Stimulated activated CD4-positive, alpha-beta T cell treated with anti-CD3 and anti-CD28 coated beads, Interleukin-12 subunit alpha, Interleukin-12 subunit beta, amount 100 ng/mL, for 4 hours (primary cell): ENCODE data around the gene PCDHB8.
"Not testable (repeated sequence)": the region's sequence is repeated elsewhere in the genome, so short reads cannot be mapped to it uniquely, and the experiment has no call there.

Experiments
- DNase-seq: peaks from one replicate; pipeline ENCODE4 v3.0.0-alpha.2; 2020

Gene PCDHB8

GRCh38 chr5:141177577-141178191, at the start of gene PCDHB8:
Gene PCDHB8 (plus strand): TSS chr5:141177790. CDS start chr5:141178035, 245 bp downstream.
- not testable (repeated sequence) for DNase-seq

DNA sequence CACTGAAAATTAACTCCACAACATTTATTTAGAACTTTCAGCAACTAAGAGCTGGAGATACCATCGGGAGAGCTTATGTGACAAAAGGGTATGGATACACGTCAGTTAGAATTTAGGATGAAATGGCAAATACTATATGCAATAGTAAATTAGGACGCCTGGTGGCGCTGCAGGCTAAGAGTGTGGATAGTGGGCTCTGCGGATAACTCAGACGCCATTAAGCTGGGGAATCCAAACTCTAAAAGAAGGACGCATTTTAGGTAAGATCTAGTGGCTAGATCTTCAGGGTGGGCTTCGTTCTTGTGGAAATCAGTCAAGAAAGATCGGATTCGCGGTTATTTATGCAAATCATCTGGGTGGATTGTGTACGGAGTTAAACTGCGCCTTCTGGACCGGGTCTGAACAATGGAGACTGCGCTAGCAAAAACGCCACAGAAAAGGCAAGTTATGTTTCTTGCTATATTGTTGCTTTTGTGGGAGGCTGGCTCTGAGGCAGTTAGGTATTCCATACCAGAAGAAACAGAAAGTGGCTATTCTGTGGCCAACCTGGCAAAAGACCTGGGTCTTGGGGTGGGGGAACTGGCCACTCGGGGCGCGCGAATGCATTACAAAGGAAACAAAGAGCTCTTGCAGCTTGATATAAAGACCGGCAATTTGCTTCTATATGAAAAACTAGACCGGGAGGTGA, 42.4 kb upstream of the PCDHB8 start, which contains the start of gene PCDHB5:
Gene PCDHB5 (plus strand): TSS at position 177 of the 688 bp plus-strand sequence. CDS start 229 bp downstream, at position 406.
- DNase-seq = no peak

DNA sequence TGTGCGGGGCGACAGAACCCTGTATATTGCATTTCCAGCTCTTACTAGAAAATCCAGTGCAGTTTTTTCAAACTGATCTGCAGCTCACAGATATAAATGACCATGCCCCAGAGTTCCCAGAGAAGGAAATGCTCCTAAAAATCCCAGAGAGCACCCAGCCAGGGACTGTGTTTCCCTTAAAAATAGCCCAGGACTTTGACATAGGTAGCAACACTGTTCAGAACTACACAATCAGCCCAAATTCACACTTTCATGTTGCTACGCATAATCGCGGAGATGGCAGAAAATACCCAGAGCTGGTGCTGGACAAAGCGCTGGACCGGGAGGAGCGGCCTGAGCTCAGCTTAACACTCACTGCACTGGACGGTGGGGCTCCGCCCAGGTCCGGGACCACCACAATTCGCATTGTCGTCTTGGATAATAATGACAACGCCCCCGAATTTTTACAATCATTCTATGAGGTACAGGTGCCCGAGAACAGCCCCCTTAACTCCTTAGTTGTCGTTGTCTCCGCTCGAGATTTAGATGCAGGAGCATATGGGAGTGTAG, 41.8 kb upstream of the PCDHB8 start:
- DNase-seq = no peak

DNA sequence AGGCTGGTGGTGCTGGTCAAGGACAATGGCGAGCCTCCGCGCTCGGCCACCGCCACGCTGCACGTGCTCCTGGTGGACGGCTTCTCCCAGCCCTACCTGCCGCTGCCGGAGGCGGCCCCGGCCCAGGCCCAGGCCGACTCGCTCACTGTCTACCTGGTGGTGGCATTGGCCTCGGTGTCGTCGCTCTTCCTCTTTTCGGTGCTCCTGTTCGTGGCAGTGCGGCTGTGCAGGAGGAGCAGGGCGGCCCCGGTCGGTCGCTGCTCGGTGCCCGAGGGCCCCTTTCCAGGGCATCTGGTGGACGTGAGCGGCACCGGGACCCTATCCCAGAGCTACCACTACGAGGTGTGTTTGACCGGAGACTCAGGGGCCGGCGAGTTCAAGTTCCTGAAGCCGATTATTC, 40.2 kb upstream of the PCDHB8 start:
- not testable (repeated sequence) for DNase-seq

GRCh38 chr5:141149812-141150211, 27.8 kb upstream of the PCDHB8 start, which contains the start of gene PCDHB6:
Gene PCDHB6 (plus strand): TSS chr5:141150057. CDS start chr5:141150258, 201 bp downstream.
- no peak for DNase-seq

DNA sequence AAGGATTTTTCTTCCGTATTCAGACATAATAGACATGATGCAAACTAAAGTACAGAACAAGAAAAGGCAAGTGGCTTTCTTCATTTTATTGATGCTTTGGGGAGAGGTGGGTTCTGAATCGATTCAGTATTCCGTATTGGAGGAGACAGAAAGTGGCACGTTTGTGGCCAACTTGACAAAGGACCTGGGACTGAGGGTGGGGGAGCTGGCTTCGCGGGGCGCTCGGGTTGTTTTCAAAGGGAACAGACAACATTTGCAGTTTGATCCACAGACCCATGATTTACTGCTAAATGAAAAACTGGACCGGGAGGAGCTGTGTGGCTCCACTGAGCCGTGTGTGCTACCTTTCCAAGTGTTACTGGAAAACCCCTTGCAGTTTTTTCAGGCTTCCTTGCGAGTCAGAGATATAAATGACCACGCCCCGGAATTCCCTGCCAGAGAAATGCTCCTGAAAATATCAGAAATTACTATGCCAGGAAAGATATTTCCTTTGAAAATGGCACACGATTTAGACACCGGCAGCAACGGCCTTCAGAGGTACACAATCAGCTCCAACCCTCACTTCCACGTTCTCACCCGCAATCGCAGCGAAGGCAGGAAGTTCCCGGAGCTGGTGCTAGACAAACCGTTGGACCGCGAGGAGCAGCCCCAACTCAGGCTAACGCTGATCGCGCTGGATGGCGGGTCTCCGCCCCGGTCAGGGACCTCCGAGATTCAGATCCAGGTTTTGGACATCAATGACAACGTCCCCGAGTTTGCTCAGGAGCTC, 27.2 kb upstream of the PCDHB8 start:
- DNase-seq = no peak

DNA sequence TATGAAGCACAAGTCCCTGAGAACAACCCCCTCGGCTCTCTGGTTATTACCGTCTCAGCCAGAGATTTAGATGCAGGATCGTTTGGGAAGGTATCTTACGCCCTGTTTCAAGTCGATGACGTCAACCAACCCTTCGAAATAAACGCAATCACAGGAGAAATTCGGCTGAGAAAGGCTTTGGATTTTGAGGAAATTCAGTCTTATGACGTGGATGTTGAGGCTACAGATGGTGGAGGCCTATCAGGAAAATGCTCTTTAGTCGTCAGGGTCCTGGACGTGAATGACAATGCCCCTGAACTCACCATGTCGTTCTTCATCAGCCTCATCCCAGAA, 26.6 kb upstream of the PCDHB8 start:
- no peak for DNase-seq

- not testable (repeated sequence) for DNase-seq
These were observed 26.0 kb upstream of the PCDHB8 start for GRCh38 chr5:141151632-141152031.

GRCh38 chr5:141152096-141152495, 25.5 kb upstream of the PCDHB8 start:
- not testable (repeated sequence) for DNase-seq

GRCh38 chr5:141155540-141156374, 21.8 kb upstream of the PCDHB8 start:
- no peak for DNase-seq

DNA sequence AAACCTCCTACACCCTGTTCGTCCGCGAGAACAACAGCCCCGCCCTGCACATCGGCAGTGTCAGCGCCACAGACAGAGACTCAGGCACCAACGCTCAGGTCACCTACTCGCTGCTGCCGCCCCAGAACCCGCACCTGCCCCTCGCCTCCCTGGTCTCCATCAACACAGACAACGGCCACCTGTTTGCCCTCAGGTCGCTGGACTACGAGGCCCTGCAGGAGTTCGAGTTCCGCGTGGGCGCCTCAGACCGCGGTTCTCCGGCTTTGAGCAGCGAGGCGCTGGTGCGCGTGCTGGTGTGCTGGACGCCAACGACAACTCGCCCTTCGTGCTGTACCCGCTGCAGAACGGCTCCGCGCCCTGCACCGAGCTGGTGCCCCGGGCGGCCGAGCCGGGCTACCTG, 20.2 kb upstream of the PCDHB8 start:
- DNase-seq = not testable (repeated sequence)

DNA sequence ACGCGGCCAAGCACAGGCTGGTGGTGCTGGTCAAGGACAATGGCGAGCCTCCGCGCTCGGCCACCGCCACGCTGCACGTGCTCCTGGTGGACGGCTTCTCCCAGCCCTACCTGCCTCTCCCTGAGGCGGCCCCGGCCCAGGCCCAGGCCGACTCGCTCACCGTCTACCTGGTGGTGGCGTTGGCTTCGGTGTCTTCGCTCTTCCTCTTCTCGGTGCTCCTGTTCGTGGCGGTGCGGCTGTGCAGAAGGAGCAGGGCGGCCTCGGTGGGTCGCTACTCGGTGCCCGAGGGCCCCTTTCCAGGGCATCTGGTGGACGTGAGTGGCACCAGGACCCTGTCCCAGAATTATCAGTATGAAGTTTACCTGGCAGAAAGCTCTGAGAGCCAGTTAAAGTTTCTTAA, 19.7 kb upstream of the PCDHB8 start:
- DNase-seq = not testable (repeated sequence)

GRCh38 chr5:141172381-141173204, 5.0 kb upstream of the PCDHB8 start, which contains the start of gene PCDHB7:
Gene PCDHB7 (plus strand): TSS chr5:141172644. CDS start chr5:141172836, 192 bp downstream.
- DNase-seq = no peak

DNA sequence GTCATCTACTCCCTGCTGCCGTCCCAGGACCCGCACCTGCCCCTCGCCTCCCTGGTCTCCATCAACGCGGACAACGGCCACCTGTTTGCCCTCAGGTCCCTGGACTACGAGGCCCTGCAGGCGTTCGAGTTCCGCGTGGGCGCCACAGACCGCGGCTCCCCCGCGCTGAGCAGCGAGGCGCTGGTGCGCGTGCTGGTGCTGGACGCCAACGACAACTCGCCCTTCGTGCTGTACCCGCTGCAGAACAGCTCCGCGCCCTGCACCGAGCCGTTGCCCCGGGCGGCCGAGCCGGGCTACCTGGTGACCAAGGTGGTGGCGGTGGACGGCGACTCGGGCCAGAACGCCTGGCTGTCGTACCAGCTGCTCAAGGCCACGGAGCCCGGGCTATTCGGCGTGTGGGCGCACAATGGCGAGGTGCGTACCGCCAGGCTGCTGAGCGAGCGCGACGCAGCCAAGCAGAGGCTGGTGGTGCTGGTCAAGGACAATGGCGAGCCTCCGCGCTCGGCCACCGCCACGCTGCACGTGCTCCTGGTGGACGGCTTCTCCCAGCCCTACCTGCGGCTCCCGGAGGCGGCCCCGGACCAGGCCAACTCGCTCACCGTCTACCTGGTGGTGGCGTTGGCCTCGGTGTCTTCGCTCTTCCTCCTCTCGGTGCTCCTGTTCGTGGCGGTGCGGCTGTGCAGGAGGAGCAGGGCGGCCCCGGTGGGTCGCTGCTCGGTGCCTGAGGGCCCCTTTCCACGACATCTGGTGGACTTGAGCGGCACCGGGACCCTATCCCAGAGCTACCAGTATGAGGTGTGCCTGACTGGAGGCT, 3.1 kb upstream of the PCDHB8 start:
- DNase-seq = not testable (repeated sequence)

GRCh38 chr5:141175933-141176332, 1.7 kb upstream of the PCDHB8 start:
- DNase-seq = no peak

- DNase-seq = not testable (repeated sequence)
These were observed 1.8 kb downstream of the PCDHB8 start for GRCh38 chr5:141179371-141179770.

DNA sequence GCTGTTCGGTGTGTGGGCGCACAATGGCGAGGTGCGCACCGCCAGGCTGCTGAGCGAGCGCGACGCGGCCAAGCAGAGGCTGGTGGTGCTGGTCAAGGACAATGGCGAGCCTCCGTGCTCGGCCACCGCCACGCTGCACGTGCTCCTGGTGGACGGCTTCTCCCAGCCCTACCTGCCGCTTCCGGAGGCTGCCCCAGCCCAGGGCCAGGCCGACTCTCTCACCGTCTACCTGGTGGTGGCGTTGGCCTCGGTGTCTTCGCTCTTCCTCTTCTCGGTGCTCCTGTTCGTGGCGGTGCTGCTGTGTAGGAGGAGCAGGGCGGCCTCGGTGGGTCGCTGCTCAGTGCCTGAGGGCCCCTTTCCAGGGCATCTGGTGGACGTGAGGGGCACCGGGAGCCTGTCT, 2.3 kb downstream of the PCDHB8 start:
- not testable (repeated sequence) for DNase-seq

DNA sequence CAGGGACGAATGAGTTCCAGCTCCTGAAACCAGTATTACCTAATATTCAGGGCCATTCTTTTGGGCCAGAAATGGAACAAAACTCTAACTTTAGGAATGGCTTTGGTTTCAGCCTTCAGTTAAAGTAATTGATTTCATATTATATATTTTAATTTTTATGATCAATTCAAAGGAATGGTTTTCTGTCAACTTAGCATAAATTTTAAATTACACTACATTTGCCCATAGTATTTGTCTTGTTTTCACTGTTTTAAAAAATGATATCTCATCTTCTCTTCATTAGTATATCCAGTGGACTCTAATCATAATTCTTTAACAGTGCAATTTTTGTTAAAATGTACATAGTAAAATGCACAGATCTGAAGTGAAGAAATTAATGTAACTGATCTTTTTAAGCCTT, 2.7 kb downstream of the PCDHB8 start:
- DNase-seq = no peak

DNA sequence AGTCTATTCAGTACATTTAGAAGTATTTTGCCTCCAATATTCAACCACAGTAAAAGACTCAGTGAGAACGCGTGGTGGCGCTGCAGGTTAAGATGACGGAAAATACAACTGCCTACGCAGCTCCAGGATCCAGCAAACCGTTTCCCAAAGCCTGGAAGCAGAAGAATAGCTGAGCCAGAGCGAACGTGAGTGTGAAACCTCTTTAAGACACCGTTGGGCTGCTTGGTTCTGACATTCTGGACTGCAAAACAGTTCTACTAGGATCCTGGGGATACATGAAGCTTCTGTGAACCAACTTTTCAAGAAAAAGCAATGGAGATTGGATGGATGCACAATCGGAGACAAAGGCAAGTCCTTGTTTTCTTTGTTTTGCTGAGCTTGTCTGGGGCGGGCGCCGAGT, 4.7 kb downstream of the PCDHB8 start, which contains the start of gene PCDHB16:
Gene PCDHB16 (plus strand): TSS at position 140 of the 400 bp plus-strand sequence. CDS start 173 bp downstream, at position 313.
- no peak for DNase-seq
